Measurements from ENCODE around the gene SPOCK3.

- TF ChIP-seq, protein P1, sequence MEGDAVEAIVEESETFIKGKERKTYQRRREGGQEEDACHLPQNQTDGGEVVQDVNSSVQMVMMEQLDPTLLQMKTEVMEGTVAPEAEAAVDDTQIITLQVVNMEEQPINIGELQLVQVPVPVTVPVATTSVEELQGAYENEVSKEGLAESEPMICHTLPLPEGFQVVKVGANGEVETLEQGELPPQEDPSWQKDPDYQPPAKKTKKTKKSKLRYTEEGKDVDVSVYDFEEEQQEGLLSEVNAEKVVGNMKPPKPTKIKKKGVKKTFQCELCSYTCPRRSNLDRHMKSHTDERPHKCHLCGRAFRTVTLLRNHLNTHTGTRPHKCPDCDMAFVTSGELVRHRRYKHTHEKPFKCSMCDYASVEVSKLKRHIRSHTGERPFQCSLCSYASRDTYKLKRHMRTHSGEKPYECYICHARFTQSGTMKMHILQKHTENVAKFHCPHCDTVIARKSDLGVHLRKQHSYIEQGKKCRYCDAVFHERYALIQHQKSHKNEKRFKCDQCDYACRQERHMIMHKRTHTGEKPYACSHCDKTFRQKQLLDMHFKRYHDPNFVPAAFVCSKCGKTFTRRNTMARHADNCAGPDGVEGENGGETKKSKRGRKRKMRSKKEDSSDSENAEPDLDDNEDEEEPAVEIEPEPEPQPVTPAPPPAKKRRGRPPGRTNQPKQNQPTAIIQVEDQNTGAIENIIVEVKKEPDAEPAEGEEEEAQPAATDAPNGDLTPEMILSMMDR (conservative IDR thresholded peaks at IDR 0.05; ENCODE audit: low read depth, low read length), result no peak
- no peak for TF ChIP-seq EZH2 (IDR thresholded peaks at IDR 0.05; ENCODE audit: borderline replicate concordance, low read depth, low read length, poor library complexity, severe bottlenecking)
Observed at GRCh38 chr4:166842795-166843261, 391.5 kb downstream of the SPOCK3 start.
